ENCODE results near the gene TMEM256. TPM values are rescaled to one million over a fixed set of nuclear protein-coding genes. Genes with fewer than 3 reads are reported as not detected.

TMEM256 gene
- total RNA-seq, 2 donors from 2014 or later: 43.4 to 64.8 TPM

DNA sequence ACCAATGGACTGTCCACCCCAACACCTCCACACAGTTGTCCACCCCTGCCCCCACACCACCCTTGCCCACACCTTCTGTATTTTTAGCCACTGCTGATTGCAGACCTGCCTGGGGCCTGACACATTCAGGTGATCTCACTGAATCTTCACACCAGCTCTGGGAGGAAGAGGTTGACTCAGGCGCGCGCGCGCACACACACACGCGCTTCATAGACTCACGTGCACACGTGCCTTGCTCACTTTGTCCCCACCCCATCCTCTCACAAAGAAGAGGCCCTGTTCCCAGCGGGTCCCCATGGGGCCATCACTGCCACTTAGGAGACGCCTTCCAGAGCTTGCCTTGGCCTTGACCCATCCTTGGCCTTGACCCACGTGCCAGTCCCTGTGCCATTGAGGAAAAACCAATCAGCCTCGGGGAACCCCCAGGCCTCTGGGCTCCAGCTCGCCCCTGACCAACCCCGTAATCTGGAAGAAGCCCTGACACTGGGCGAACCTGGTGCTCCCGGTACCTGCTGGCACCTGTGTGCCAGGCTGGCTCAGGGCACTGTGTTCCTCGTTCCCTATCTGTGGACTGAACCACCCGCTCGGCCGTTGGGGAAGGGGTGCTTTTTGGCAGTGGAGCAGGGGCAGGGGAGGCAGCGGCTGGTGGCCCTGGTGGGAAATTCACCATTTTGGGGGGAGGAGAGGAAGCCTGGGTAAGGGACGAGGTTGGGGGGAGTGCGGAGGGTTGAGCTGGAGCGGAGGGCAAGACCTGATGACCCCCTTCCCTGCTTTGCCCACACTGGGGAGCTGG lies 6.9 kb upstream of the TMEM256 start:
- Histone ChIP-seq H3K4me1 (peaks cover 0 to 6% of the 10 kb centered on the region in 2 donors), H3K36me3 (peaks cover 8% of the 10 kb centered on the region), H3K4me3 (no peak overlapping the region), H3K27me3 (no peaks in the 10 kb centered on the region), H3K27ac (no peak overlapping the region), H3K9me3 (no peaks in the 10 kb centered on the region)
- no peak for DNase-seq (ENCODE audit: low spot score)
- TF ChIP-seq, protein P1, sequence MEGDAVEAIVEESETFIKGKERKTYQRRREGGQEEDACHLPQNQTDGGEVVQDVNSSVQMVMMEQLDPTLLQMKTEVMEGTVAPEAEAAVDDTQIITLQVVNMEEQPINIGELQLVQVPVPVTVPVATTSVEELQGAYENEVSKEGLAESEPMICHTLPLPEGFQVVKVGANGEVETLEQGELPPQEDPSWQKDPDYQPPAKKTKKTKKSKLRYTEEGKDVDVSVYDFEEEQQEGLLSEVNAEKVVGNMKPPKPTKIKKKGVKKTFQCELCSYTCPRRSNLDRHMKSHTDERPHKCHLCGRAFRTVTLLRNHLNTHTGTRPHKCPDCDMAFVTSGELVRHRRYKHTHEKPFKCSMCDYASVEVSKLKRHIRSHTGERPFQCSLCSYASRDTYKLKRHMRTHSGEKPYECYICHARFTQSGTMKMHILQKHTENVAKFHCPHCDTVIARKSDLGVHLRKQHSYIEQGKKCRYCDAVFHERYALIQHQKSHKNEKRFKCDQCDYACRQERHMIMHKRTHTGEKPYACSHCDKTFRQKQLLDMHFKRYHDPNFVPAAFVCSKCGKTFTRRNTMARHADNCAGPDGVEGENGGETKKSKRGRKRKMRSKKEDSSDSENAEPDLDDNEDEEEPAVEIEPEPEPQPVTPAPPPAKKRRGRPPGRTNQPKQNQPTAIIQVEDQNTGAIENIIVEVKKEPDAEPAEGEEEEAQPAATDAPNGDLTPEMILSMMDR (IDR thresholded peaks at IDR 0.05): no peak

GRCh38 chr17:7409716-7410115 lies 5.8 kb upstream of the TMEM256 start:
- H3K36me3 ChIP-seq: no peaks in the 10 kb centered on the region
- no peak overlapping the region for H3K4me3 ChIP-seq
- TF ChIP-seq, protein P1 (IDR thresholded peaks at IDR 0.05): no peak
- peaks cover 0 to 14% of the 10 kb centered on the region in 2 donors for H3K4me1 ChIP-seq
- no peaks in the 10 kb centered on the region for H3K9me3 ChIP-seq
- no peaks in the 10 kb centered on the region for H3K27me3 ChIP-seq
- DNase-seq (ENCODE audit: low spot score): no peak
- no peak overlapping the region for H3K27ac ChIP-seq

DNA sequence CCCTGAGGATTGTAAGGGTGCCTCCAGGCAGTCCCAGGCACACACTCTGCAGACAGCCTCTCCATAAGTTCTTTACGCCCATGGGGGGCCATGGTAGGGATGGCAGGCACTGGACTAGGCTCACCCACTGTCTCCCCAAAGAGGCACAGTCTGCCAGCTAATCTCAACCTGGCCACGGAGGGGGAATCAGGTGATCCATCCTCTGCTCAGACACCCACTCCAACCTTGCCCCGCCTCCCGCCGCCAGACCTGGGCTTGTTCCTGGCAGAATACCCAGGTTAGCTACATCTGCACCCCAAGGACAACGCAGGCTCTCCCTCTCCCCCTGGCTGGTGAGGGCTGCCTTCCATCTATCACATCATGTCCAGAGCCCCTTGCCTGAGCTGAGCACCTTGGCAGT lies 5.0 kb upstream of the TMEM256 start:
- H3K27ac ChIP-seq: no peak overlapping the region
- H3K4me3 ChIP-seq: no peak overlapping the region
- no peaks in the 10 kb centered on the region for H3K36me3 ChIP-seq
- no peaks in the 10 kb centered on the region for H3K27me3 ChIP-seq
- TF ChIP-seq, protein P1 (IDR thresholded peaks at IDR 0.05): no peak
- peaks cover 0 to 14% of the 10 kb centered on the region in 2 donors for H3K4me1 ChIP-seq
- no peak for DNase-seq (ENCODE audit: low spot score)
- H3K9me3 ChIP-seq: no peaks in the 10 kb centered on the region

DNA sequence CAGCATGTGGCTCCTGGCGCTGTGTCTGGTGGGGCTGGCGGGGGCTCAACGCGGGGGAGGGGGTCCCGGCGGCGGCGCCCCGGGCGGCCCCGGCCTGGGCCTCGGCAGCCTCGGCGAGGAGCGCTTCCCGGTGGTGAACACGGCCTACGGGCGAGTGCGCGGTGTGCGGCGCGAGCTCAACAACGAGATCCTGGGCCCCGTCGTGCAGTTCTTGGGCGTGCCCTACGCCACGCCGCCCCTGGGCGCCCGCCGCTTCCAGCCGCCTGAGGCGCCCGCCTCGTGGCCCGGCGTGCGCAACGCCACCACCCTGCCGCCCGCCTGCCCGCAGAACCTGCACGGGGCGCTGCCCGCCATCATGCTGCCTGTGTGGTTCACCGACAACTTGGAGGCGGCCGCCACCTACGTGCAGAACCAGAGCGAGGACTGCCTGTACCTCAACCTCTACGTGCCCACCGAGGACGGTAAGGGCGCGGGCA lies 4.4 kb upstream of the TMEM256 start:
- H3K9me3 ChIP-seq: no peaks in the 10 kb centered on the region
- no peak for DNase-seq (ENCODE audit: low spot score)
- H3K4me3 ChIP-seq: no peak overlapping the region
- no peak overlapping the region for H3K27ac ChIP-seq
- H3K4me1 ChIP-seq: peaks cover 0 to 14% of the 10 kb centered on the region in 2 donors
- H3K36me3 ChIP-seq: no peaks in the 10 kb centered on the region
- H3K27me3 ChIP-seq: no peaks in the 10 kb centered on the region
- TF ChIP-seq, protein P1 (IDR thresholded peaks at IDR 0.05): no peak

- H3K4me1 ChIP-seq: peaks cover 0 to 20% of the 10 kb centered on the region in 2 donors
- no peaks in the 10 kb centered on the region for H3K36me3 ChIP-seq
- H3K27ac ChIP-seq: no peak within 1 kb of the TSS
- H3K27me3 ChIP-seq: no peaks in the 10 kb centered on the region
- no peak within 1 kb of the TSS for H3K4me3 ChIP-seq
- DNase-seq (ENCODE audit: low spot score): no peak
- H3K9me3 ChIP-seq: no peaks in the 10 kb centered on the region
- TF ChIP-seq, protein P1 (IDR thresholded peaks at IDR 0.05): no peak
Measured at GRCh38 chr17:7407485-7408251, 3.8 kb upstream of the TMEM256 start, which contains the start of gene NLGN2. Gene NLGN2 (plus strand): TSS chr17:7407845. CDS start chr17:7408256, 411 bp downstream.

Data from right atrium auricular region (tissue), 2 donors.